Activated T-cell treated with anti-CD3 and anti-CD28 coated beads, Interleukin-2, amount 50 U/mL, for 48 hours (primary cell): ENCODE measurements around the gene AR.

Source experiments
- DNase-seq, 2 experiments: peaks; one replicate each; pipeline ENCODE4 v3.0.0-alpha.2; 2020

Gene AR

GRCh38 chrX:67732864-67733263, 189.0 kb downstream of the AR start:
- no peak for DNase-seq

GRCh38 chrX:67734111-67734753, 190.4 kb downstream of the AR start:
- no peak for DNase-seq

GRCh38 chrX:67749536-67749935, 205.7 kb downstream of the AR start:
- no peak for DNase-seq

GRCh38 chrX:67750694-67751093, 206.9 kb downstream of the AR start:
- DNase-seq = no peak

GRCh38 chrX:67759018-67759417, 215.2 kb downstream of the AR start:
- no peak for DNase-seq

- DNase-seq = no peak
These were observed 233.3 kb downstream of the AR start for GRCh38 chrX:67777148-67777547.

- DNase-seq = no peak
These were observed 235.3 kb downstream of the AR start for GRCh38 chrX:67779099-67779498.
